A549 (cell line): ENCODE results near the gene RPLP2. TPM values are rescaled to one million over a fixed set of nuclear protein-coding genes. Genes with fewer than 3 reads are reported as not detected.

Source experiments
- ATAC-seq, 2 experiments: fragments of 200-7000 bp in 1 of 2; fragments of >200 bp in 1 of 2; cut with Nextera tagmentation in 1 of 2; cut with Tn5 transposase in 1 of 2; 3 replicates each; pipeline versions ENCODE4 v1.8.0 to v1.9.1; 2018 to 2020; ENCODE audit warnings: mild to moderate bottlenecking in 1 of 2, moderate library complexity in 1 of 2
- CTCF ChIA-PET: fragments of 300-600 bp; sonication (Branson Sonifier 250); formaldehyde crosslinking; extraction: SDS; loops from one replicate; lab custom pipeline; 2021; ENCODE audit warnings: antibody characterized with exemption, inconsistent platforms; lab: Yijun Ruan, JAX
- POLR2A ChIA-PET: fragments of 350-600 bp; formaldehyde crosslinking; extraction: SDS; loops from one replicate; lab custom pipeline; 2021; ENCODE audit warnings: antibody characterized with exemption, inconsistent platforms; lab: Yijun Ruan, JAX
- DNase-seq, 2 experiments: peaks; one replicate each; pipeline versions ENCODE4 v3.0.0 to v3.0.0-alpha.2; 2011 to 2016; ENCODE audit warnings: low read depth in 1 of 2, low spot score in 1 of 2
- FAIRE-seq: peaks from 2 replicates; lab custom pipeline; 2011; peaks lifted over from hg19 to GRCh38; lab: Jason Lieb, UNC
- H3K27ac ChIP-seq, 2 experiments: fragments of >200 bp; sonication (Bioruptor Twin); formaldehyde crosslinking; 3 replicates each; pipeline ENCODE4 v1.5.1; 2016 to 2017
- H3K4me1 ChIP-seq: fragments of >200 bp; sonication (Bioruptor Twin); formaldehyde crosslinking; 3 replicates; pipeline ENCODE4 v1.6.1; 2016
- H3K4me2 ChIP-seq: fragments of >200 bp; sonication (Bioruptor Twin); formaldehyde crosslinking; 3 replicates; pipeline ENCODE4 v1.6.1; 2016
- H3K4me3 ChIP-seq: fragments of >200 bp; sonication (Bioruptor Twin); formaldehyde crosslinking; 3 replicates; pipeline ENCODE4 v1.5.1; 2016
- H3K9me3 ChIP-seq: fragments of >200 bp; sonication (Bioruptor Twin); formaldehyde crosslinking; 3 replicates; pipeline ENCODE4 v1.6.1; 2016
- POLR2AphosphoS2 ChIP-seq: conservative IDR thresholded peaks from 2 replicates; pipeline ENCODE4 v1.6.1; 2012; ENCODE audit warnings: low read length, improper control_type of control experiment, inconsistent platforms
- WGBS: methylation state at CpG from one replicate; pipeline ENCODE4 v1.1.6; 2017; ENCODE audit errors: missing lambda C conversion rate; 5-methylcytosine and 5-hydroxymethylcytosine counted together
- polyA plus RNA-seq, 4 experiments: library from polyadenylated mRNA; depleted of rRNA in 3 of 4; stranded (reverse); fragments of >200 nt; fragmentation: RNase III in 1 of 4; extraction: RNeasy Plus Mini Kit Qiagen cat#74134 plus additional on column Dnase treatment in 1 of 4; gene quantifications; 2 replicates in 3 of 4; 3 replicates in 1 of 4; pipeline ENCODE4 v1.2.3, GENCODE V29; 2011 to 2017
- small RNA-seq, 6 experiments: library from RNA; depleted of rRNA; stranded (forward); fragments of <200 nt; gene quantifications; one replicate each; pipeline ENCODE3, GENCODE V24; 2012
- TF ChIP-seq, protein P1 (sequence below): IDR thresholded peaks from 2 replicates; pipeline ENCODE4 v1.6.1; 2012
- TF ChIP-seq, protein P2 (sequence below): IDR thresholded peaks from 2 replicates; pipeline ENCODE4 v1.6.1; 2012

The RPLP2 gene
- polyA plus RNA-seq, 2 of the 4 experiments (the other 2 are of a cell fraction) = 1,493 to 2,508 TPM

DNA sequence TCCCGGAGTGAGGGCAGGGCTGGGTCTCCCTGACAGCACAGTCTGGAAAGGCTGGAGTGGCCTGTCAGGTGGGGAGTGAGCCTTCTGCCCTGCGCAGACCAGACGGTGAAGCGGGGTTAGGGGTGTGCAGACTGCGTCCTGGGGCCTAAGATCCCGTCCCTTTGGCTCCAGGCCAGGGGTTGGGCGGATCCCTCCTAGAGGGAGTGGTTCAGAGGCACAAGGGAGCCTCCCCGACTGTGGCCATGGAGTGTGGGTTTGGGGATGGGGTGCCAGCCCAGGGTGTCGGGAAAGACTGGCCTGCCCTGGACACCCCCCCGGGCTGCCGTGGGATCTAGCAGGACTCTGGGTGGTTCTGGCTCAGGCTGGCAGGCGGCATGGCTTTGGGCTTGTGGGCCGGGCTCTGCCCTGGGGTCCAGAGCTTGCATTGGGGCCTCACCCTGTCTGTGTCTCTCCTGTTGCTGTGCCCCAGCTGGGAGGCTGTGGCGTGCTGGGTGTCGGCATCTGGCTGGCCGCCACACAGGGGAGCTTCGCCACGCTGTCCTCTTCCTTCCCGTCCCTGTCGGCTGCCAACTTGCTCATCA is 52.4 kb downstream of the RPLP2 start:
- ATAC-seq = peak in 1 of 2 experiments; percentile 5; a peak in 3 of 6 replicates
- H3K4me1 ChIP-seq = peaks cover 63% of the 10 kb centered on the region
- no peak for FAIRE-seq
- no peak for DNase-seq
- no peaks in the 10 kb centered on the region for H3K9me3 ChIP-seq
- no peak overlapping the region for H3K4me3 ChIP-seq
- 78% methylated on average over 15 of the region's 20 CpGs for WGBS
- CTCF ChIA-PET = interaction anchor here (1.0 to 9.0 kb wide), 3 partner anchors 14 to 189 kb away, joined by 3 to 34 read pairs (median 32); no protein-coding TSS in a partner anchor
- 0 out of 3 replicates have a peak overlapping the region, but pooled peaks have one; percentile 4 for H3K4me2 ChIP-seq
- TF ChIP-seq, protein P1, sequence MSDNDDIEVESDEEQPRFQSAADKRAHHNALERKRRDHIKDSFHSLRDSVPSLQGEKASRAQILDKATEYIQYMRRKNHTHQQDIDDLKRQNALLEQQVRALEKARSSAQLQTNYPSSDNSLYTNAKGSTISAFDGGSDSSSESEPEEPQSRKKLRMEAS = no peak
- TF ChIP-seq, protein P2, sequence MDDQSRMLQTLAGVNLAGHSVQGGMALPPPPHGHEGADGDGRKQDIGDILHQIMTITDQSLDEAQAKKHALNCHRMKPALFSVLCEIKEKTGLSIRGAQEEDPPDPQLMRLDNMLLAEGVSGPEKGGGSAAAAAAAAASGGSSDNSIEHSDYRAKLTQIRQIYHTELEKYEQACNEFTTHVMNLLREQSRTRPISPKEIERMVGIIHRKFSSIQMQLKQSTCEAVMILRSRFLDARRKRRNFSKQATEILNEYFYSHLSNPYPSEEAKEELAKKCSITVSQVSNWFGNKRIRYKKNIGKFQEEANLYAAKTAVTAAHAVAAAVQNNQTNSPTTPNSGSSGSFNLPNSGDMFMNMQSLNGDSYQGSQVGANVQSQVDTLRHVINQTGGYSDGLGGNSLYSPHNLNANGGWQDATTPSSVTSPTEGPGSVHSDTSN = 0 out of 2 replicates have a peak, but pooled peaks have one; percentile 11
- peak; percentile 76; the same call in 1 of the 2 replicates for TF ChIP-seq POLR2AphosphoS2
- POLR2A ChIA-PET = no interaction called here
- H3K27ac ChIP-seq = peak overlapping the region in 1 of 2 experiments; percentile 2; a peak in 1 of 6 replicates

Small RNA genes lying within 50 kb of the gene (small RNA-seq; reads per million reads assigned to genes)
- gene SNORA52 = 0 reads per million in 6 experiments

Other genes starting within 250 kb of the RPLP2 start
- 1.7 and 2.2 TPM in 2 replicates for gene LMNTD2, start 249.2 kb upstream of the RPLP2 start, polyA plus RNA-seq (2011; rRNA removed)
- 2.6 to 4.2 TPM (median 3.5 TPM) in 3 replicates for gene LMNTD2, start 249.2 kb upstream of the RPLP2 start, polyA plus RNA-seq (2017; fragmentation: RNase III; extraction: RNeasy Plus Mini Kit Qiagen cat#74134 plus additional on column Dnase treatment)
- 18.4 and 19.0 TPM in 2 replicates for gene RASSF7, start 249.0 kb upstream of the RPLP2 start, polyA plus RNA-seq (2011; rRNA removed)
- gene RASSF7, start 249.0 kb upstream of the RPLP2 start, polyA plus RNA-seq (2017; fragmentation: RNase III; extraction: RNeasy Plus Mini Kit Qiagen cat#74134 plus additional on column Dnase treatment) = 27.7 to 30.7 TPM (median 30.5 TPM) in 3 replicates
- 8.6 and 10.8 TPM in 2 replicates for gene PHRF1, start 233.5 kb upstream of the RPLP2 start, polyA plus RNA-seq (2011; rRNA removed)
- gene PHRF1, start 233.5 kb upstream of the RPLP2 start, polyA plus RNA-seq (2017; fragmentation: RNase III; extraction: RNeasy Plus Mini Kit Qiagen cat#74134 plus additional on column Dnase treatment) = 23.0 to 25.3 TPM (median 23.7 TPM) in 3 replicates
- gene IRF7, start 194.0 kb upstream of the RPLP2 start, polyA plus RNA-seq (2011; rRNA removed) = 2.0 TPM in 2 replicates
- gene IRF7, start 194.0 kb upstream of the RPLP2 start, polyA plus RNA-seq (2017; fragmentation: RNase III; extraction: RNeasy Plus Mini Kit Qiagen cat#74134 plus additional on column Dnase treatment) = 3.1 to 3.8 TPM (median 3.4 TPM) in 3 replicates
- gene CDHR5, start 185.0 kb upstream of the RPLP2 start, polyA plus RNA-seq (2011; rRNA removed) = 0.12 and 0.26 TPM in 2 replicates
- gene CDHR5, start 185.0 kb upstream of the RPLP2 start, polyA plus RNA-seq (2017; fragmentation: RNase III; extraction: RNeasy Plus Mini Kit Qiagen cat#74134 plus additional on column Dnase treatment) = 0.07 to 0.08 TPM (median 0.07 TPM) in 3 replicates
- gene SCT, start 182.8 kb upstream of the RPLP2 start, polyA plus RNA-seq (2011; rRNA removed) = not detected in 2 replicates
- not detected in 3 replicates for gene SCT, start 182.8 kb upstream of the RPLP2 start, polyA plus RNA-seq (2017; fragmentation: RNase III; extraction: RNeasy Plus Mini Kit Qiagen cat#74134 plus additional on column Dnase treatment)
- gene DRD4, start 172.7 kb upstream of the RPLP2 start, polyA plus RNA-seq (2011; rRNA removed) = not detected in 2 replicates
- 0.07 to 0.17 TPM in 2 of 3 replicates, not detected in the other for gene DRD4, start 172.7 kb upstream of the RPLP2 start, polyA plus RNA-seq (2017; fragmentation: RNase III; extraction: RNeasy Plus Mini Kit Qiagen cat#74134 plus additional on column Dnase treatment)
- gene DEAF1, start 114.7 kb upstream of the RPLP2 start, polyA plus RNA-seq (2011; rRNA removed) = 16.0 and 17.3 TPM in 2 replicates
- 23.5 to 25.8 TPM (median 24.0 TPM) in 3 replicates for gene DEAF1, start 114.7 kb upstream of the RPLP2 start, polyA plus RNA-seq (2017; fragmentation: RNase III; extraction: RNeasy Plus Mini Kit Qiagen cat#74134 plus additional on column Dnase treatment)
- gene TMEM80, start 114.2 kb upstream of the RPLP2 start, polyA plus RNA-seq (2011; rRNA removed) = 15.1 and 15.2 TPM in 2 replicates
- gene TMEM80, start 114.2 kb upstream of the RPLP2 start, polyA plus RNA-seq (2017; fragmentation: RNase III; extraction: RNeasy Plus Mini Kit Qiagen cat#74134 plus additional on column Dnase treatment) = 10.2 to 11.2 TPM (median 10.8 TPM) in 3 replicates
- gene EPS8L2, start 103.7 kb upstream of the RPLP2 start, polyA plus RNA-seq (2011; rRNA removed) = 60.7 and 69.9 TPM in 2 replicates
- 144 to 163 TPM (median 154 TPM) in 3 replicates for gene EPS8L2, start 103.7 kb upstream of the RPLP2 start, polyA plus RNA-seq (2017; fragmentation: RNase III; extraction: RNeasy Plus Mini Kit Qiagen cat#74134 plus additional on column Dnase treatment)
- 287 and 296 TPM in 2 replicates for gene TALDO1, start 62.5 kb upstream of the RPLP2 start, polyA plus RNA-seq (2011; rRNA removed)
- 386 to 392 TPM (median 391 TPM) in 3 replicates for gene TALDO1, start 62.5 kb upstream of the RPLP2 start, polyA plus RNA-seq (2017; fragmentation: RNase III; extraction: RNeasy Plus Mini Kit Qiagen cat#74134 plus additional on column Dnase treatment)
- 14.5 and 16.8 TPM in 2 replicates for gene GATD1, start 32.5 kb upstream of the RPLP2 start, polyA plus RNA-seq (2011; rRNA removed)
- gene GATD1, start 32.5 kb upstream of the RPLP2 start, polyA plus RNA-seq (2017; fragmentation: RNase III; extraction: RNeasy Plus Mini Kit Qiagen cat#74134 plus additional on column Dnase treatment) = 41.9 to 43.5 TPM (median 43.1 TPM) in 3 replicates
- not detected in 2 replicates for gene CEND1, start 19.9 kb upstream of the RPLP2 start, polyA plus RNA-seq (2011; rRNA removed)
- 1.0 to 1.3 TPM (median 1.0 TPM) in 3 replicates for gene CEND1, start 19.9 kb upstream of the RPLP2 start, polyA plus RNA-seq (2017; fragmentation: RNase III; extraction: RNeasy Plus Mini Kit Qiagen cat#74134 plus additional on column Dnase treatment)
- gene SLC25A22, start 11.7 kb upstream of the RPLP2 start, polyA plus RNA-seq (2011; rRNA removed) = 11.6 and 13.5 TPM in 2 replicates
- 18.7 to 21.8 TPM (median 19.5 TPM) in 3 replicates for gene SLC25A22, start 11.7 kb upstream of the RPLP2 start, polyA plus RNA-seq (2017; fragmentation: RNase III; extraction: RNeasy Plus Mini Kit Qiagen cat#74134 plus additional on column Dnase treatment)
- gene PIDD1, start 4.7 kb upstream of the RPLP2 start, polyA plus RNA-seq (2011; rRNA removed) = 6.3 and 6.5 TPM in 2 replicates
- 15.7 to 19.0 TPM (median 18.9 TPM) in 3 replicates for gene PIDD1, start 4.7 kb upstream of the RPLP2 start, polyA plus RNA-seq (2017; fragmentation: RNase III; extraction: RNeasy Plus Mini Kit Qiagen cat#74134 plus additional on column Dnase treatment)
- 13.2 and 16.1 TPM in 2 replicates for gene PNPLA2, start 8.9 kb downstream of the RPLP2 start, polyA plus RNA-seq (2011; rRNA removed)
- gene PNPLA2, start 8.9 kb downstream of the RPLP2 start, polyA plus RNA-seq (2017; fragmentation: RNase III; extraction: RNeasy Plus Mini Kit Qiagen cat#74134 plus additional on column Dnase treatment) = 25.1 to 29.2 TPM (median 25.4 TPM) in 3 replicates
- 1.2 and 1.8 TPM in 2 replicates for gene CRACR2B, start 18.0 kb downstream of the RPLP2 start, polyA plus RNA-seq (2011; rRNA removed)
- gene CRACR2B, start 18.0 kb downstream of the RPLP2 start, polyA plus RNA-seq (2017; fragmentation: RNase III; extraction: RNeasy Plus Mini Kit Qiagen cat#74134 plus additional on column Dnase treatment) = 3.0 to 3.3 TPM (median 3.1 TPM) in 3 replicates
- gene CD151, start 23.0 kb downstream of the RPLP2 start, polyA plus RNA-seq (2011; rRNA removed) = 409 and 523 TPM in 2 replicates
- gene CD151, start 23.0 kb downstream of the RPLP2 start, polyA plus RNA-seq (2017; fragmentation: RNase III; extraction: RNeasy Plus Mini Kit Qiagen cat#74134 plus additional on column Dnase treatment) = 649 to 701 TPM (median 695 TPM) in 3 replicates
- gene POLR2L, start 32.6 kb downstream of the RPLP2 start, polyA plus RNA-seq (2011; rRNA removed) = 140 and 197 TPM in 2 replicates
- gene POLR2L, start 32.6 kb downstream of the RPLP2 start, polyA plus RNA-seq (2017; fragmentation: RNase III; extraction: RNeasy Plus Mini Kit Qiagen cat#74134 plus additional on column Dnase treatment) = 773 to 868 TPM (median 807 TPM) in 3 replicates
- gene TSPAN4, start 32.9 kb downstream of the RPLP2 start, polyA plus RNA-seq (2011; rRNA removed) = 83.5 and 87.8 TPM in 2 replicates
- gene TSPAN4, start 32.9 kb downstream of the RPLP2 start, polyA plus RNA-seq (2017; fragmentation: RNase III; extraction: RNeasy Plus Mini Kit Qiagen cat#74134 plus additional on column Dnase treatment) = 145 to 150 TPM (median 146 TPM) in 3 replicates
- 53.8 and 58.4 TPM in 2 replicates for gene CHID1, start 100.8 kb downstream of the RPLP2 start, polyA plus RNA-seq (2011; rRNA removed)
- 70.5 to 74.4 TPM (median 70.6 TPM) in 3 replicates for gene CHID1, start 100.8 kb downstream of the RPLP2 start, polyA plus RNA-seq (2017; fragmentation: RNase III; extraction: RNeasy Plus Mini Kit Qiagen cat#74134 plus additional on column Dnase treatment)
- gene AP2A2, start 115.9 kb downstream of the RPLP2 start, polyA plus RNA-seq (2011; rRNA removed) = 60.4 and 72.6 TPM in 2 replicates
- gene AP2A2, start 115.9 kb downstream of the RPLP2 start, polyA plus RNA-seq (2017; fragmentation: RNase III; extraction: RNeasy Plus Mini Kit Qiagen cat#74134 plus additional on column Dnase treatment) = 39.4 to 45.7 TPM (median 41.3 TPM) in 3 replicates
- not detected in 2 replicates for gene MUC6, start 226.8 kb downstream of the RPLP2 start, polyA plus RNA-seq (2011; rRNA removed)
- gene MUC6, start 226.8 kb downstream of the RPLP2 start, polyA plus RNA-seq (2017; fragmentation: RNase III; extraction: RNeasy Plus Mini Kit Qiagen cat#74134 plus additional on column Dnase treatment) = not detected in 3 replicates